ENCODE data around the gene NOTCH1.

The NOTCH1 gene

GRCh38 chr9:136545965-136546696 lies at the start of gene NOTCH1:
Gene NOTCH1, minus strand, starts transcription at chr9:136546048. Its CDS starts 262 bp downstream, at chr9:136545786.
- peak in 49 of 51 donors; percentile 45 to 94 (median 84) for DNase-seq

- DNase-seq: no peak
These were observed 48.6 kb upstream of the NOTCH1 start for GRCh38 chr9:136594492-136594891.

DNA sequence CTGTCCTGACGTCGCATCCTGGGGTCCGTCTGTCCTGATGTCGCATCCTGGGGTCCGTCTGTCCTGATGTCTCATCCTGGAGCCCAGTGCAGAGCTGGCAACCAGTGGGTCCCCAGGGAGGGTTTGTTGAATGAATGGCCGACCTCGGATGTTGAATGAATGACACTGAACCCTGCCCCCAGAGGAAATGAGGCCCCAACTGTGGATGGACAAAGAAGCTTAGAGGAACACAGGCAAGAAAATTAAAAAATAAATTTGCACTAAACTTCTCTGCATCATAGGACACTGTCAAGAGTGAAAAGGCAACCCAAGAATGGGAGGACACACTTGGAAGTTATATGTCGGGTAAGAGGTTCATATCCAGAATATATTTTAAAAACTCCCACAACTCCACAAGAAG lies 47.7 kb upstream of the NOTCH1 start:
- DNase-seq: no peak

GRCh38 chr9:136592666-136593065 lies 46.8 kb upstream of the NOTCH1 start:
- no peak for DNase-seq

DNA sequence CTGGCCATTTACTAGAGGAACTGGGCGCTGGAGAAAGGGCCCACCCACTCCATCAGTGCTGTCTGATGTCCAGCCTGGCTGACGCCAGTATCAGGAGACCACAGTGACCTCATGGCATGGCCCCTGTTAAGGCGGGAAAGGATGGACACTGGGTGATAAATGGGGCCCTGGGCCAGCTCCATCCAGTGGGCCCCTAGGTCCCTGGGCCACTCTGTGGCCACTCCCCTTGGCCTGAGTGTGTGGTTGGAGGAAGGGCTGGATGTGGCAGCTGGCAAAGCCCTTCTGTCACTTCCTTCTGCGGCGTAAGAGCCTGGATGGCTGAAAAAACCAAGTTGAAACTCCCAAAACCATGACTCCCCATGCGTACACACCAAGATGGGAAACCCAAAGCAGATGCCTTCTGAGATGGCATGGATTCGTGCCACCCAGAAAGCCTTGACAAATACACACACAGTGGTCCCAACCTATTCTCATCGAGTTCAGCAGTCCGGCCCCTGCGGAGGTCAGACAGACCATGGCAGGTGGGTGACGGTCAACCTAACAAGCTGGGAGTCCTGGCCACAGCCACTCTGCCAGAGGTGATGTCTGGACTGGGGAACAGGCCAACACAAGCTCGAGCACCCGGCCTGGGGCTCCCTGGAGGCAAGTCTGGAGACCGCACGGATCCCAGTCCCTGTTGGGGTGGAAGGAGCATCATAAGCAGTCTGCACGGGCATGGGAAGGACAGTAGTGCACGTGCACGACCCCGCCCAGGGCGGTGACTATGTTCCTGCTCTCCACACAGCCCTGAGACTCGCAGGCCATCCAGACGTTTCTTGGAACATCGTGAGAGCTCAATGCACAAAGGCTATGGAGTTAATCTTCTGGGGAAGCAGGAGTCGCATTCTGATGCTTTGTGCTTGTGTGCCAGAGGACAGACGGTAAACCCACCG lies 45.2 kb upstream of the NOTCH1 start:
- DNase-seq: peak in 9 of 51 donors; percentile 14 to 52 (median 34)

DNA sequence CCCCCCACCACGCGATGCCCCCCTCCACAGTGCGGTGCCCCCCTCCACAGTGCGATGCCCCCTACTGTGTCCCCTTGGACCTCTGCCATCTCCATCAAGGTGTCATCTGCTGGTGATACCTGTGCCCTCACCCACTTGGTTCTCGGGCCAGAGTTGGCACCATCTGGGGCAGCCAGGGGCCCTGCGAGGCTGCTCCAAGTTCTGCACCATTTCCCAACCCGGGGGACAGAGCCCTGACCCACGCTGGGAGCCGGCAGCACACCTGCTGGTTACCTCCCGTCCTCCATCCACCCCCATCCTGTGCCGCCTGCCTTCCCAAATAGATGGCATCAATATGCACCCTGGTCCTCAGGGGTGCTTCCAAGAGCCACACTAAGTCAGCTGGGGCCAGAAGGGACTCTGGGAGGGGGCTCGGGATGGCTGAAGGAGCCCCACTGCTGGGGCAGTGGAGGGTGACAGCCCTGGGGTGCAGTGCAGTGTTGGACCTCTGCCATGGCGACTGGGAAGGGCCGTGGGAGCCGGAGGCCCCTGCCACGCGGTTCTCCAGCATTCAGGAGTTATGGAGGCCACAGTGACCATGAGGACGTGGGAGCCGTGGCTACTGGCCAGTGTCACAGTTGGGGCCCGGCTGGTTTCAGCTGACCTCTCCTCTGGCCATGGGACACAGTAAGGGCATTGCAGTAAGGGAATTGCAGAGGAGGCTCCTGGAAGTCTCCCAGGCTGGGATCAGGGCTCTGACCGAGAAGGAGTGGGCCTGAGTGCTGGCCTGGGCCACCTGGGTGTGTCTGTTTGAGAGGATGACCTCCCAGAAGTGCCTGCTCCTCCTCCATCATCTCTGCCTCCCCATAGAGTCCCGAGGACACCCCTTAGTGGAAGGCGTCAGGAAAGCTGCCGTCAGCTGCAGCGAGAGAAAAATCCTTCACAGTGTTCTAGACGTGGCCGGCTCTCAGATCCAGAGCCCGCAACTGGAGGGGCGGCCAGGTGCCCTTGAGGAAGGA lies 44.2 kb upstream of the NOTCH1 start:
- DNase-seq: peak in 1 of 51 donors; percentile 25

DNA sequence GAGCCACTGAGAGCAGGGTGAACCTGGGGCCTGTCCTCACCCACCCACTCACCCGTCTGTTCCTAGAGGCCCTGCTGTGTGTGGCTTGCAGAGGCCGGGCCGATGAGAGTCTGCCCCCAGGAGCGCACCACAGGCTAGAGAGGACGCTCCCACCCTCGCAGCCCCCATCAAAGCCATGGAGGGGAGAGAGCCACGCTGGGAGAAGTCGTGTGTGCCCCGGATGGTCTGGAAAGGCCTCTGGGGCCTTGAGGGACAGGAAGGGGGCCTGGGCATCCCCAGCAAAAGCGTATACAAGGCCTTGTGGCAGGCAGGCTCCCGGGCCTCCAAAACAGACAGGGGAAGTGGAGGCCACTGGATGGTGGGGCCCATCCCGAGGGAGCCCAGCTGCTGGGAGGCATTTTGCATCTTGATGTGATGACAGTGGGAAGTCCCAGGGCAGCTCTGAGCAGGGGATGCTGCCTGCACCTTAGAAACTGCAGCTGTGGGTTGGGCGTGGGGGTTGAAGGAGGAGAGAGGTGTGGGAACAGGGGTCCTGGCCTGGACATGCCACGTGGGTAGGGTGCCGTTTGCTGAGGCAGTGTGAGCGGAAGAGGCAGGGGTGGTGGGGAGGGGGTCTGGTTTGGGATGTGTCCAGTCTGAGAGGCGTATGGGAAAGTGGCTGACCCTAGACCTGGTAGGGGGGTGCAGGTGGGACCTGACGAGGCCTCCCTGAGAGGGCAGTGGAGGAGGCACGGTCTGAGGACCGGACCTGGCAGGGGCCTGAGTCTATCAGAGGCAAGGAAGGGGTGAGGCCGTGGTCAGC lies 43.0 kb upstream of the NOTCH1 start:
- DNase-seq: no peak

- DNase-seq: no peak
These were observed 42.3 kb upstream of the NOTCH1 start for GRCh38 chr9:136587944-136588662.

GRCh38 chr9:136587145-136587943 lies 41.5 kb upstream of the NOTCH1 start:
- DNase-seq: peak in 22 of 51 donors; percentile 15 to 74 (median 43)

GRCh38 chr9:136586391-136586953 lies 40.6 kb upstream of the NOTCH1 start:
- no peak for DNase-seq

DNA sequence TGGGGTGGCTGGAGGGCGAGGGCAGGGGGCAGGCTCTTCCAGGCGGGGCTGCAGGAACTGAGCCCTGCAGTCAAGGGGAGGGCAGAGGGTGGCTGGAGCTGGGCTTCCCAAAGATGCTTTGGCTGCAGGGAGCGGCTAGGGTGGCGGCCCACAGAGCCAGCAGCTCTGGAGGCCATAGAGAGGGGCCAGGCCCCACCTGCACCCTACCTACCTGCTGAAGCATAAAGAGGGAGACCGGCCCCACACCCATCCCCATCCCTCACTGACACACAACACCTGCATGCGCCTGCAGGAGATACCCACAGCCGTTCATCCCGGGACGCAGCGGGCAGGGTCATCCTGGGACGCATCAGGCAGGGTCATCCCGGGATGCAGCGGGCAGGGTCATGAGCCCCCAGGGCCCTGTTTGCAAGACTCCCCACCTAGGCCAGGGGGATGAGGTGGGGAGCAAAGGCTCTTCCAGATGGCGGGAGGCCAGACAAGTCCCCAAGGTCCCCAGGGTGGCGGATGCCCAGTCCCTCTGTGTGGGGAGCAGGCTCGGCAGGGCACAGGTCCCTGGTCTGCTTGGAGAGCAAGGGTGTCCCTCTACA lies 39.8 kb upstream of the NOTCH1 start:
- DNase-seq: no peak

DNA sequence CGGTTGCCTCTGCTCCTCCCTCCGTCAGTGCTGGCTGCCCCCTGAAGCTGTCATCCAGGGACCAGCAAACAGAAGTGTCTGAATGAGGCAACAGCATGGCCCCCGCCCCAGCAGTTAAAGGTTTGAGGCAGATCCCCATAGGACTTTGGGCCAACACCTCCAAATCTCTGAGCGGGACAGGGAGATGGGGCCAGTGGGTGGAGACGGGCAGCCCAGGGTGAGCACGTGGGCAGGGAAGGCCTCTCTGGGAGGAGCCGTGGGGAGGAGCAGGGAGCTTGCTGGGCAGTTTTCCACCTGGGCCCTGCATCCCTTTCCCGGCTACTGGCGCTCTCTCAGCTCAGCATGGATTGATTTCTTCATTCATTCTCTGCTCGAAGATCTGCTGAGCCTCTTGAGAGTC lies 39.1 kb upstream of the NOTCH1 start:
- DNase-seq: peak in 3 of 51 donors; percentile 22 to 35 (median 23)

DNA sequence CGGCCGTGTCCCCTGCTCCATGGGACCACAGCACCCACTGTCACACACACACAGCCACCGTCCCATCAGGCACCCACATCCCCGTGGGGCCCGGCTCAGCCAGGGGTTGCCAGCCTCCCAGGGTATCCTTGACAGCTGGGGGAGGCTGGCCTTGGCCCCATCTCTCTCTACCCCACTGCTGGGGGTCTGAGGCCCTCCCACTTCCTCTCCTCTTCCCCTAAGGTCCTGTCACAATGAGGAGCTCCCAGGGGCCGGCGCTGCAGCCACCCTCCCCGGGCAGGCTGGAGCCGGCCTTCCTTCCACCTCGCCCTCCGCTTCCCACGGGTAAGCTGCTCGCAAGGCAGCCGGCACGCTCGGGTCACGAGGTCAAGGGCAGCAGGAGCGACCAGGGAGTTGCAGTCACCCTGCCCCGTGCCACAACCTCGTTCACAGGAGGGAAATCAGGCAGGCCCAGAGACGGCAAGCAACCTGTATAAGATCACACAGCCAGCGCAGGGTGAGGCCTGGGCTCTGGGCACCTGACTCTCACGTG lies 38.6 kb upstream of the NOTCH1 start:
- DNase-seq: no peak

DNA sequence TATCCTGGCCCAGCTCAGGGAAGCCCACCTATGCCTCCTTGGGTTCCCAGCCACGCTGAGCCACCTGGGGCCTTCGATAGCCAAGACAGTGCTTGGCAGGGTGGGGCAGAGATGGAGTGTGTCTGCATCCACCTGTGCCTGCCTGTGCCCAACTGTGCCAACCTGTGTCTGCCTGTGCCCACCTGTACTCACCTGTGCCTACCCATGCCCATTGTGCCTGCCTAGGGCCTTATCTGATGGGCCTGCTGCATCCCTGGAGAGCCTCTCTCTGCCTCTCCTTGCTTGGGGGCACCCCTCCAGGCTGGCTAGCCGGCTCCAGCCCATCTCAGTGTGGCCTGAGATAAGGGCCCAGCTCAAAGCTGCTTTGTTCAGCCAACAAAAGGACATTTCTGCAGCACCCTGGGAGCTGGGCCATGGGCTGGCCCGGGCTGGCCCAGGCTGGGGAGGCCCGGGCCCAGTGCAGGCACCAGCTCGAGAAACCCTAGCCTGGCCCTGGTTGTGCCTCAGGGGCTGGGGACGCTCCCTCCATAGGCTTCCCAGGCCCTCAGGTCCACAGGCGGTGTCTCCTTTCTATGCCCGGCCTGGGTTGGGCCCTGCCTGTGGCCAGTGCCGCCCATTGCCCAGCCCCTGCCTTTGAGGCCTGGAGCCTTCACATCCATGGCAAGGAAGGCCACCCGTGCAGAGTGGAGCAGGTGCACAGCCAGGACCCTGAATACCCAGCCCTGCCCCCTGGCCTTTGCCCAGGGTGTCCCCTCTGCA lies 37.3 kb upstream of the NOTCH1 start:
- DNase-seq: peak in 37 of 51 donors; percentile 20 to 87 (median 60)

GRCh38 chr9:136581614-136582447 lies 36.0 kb upstream of the NOTCH1 start:
- no peak for DNase-seq

All from hypothalamus (tissue), 51 donors.